ENCODE measurements around the gene HADH. TPM values are rescaled to one million over a fixed set of nuclear protein-coding genes. Genes with fewer than 3 reads are reported as not detected.
"Not testable (repeated sequence)": the region's sequence is repeated elsewhere in the genome, so short reads cannot be mapped to it uniquely, and the experiment has no call there.

The HADH gene
- total RNA-seq, 1 donor from 2014 or later: 37.9 TPM

- no peak for DNase-seq
- Histone ChIP-seq H3K27me3 (no peaks in the 10 kb centered on the region), H3K4me1 (no peaks in the 10 kb centered on the region), H3K27ac (no peak overlapping the region), H3K9me3 (no peaks in the 10 kb centered on the region), H3K36me3 (no peaks in the 10 kb centered on the region), H3K4me3 (no peak overlapping the region)
- no peak for ATAC-seq
- intact Hi-C loops (cut with DNase I): no loop called here
- TF ChIP-seq CTCF (IDR thresholded peaks at IDR 0.05): no peak
Measured at GRCh38 chr4:108044951-108045686, 55.4 kb downstream of the HADH start.

GRCh38 chr4:108045687-108046024 is 56.0 kb downstream of the HADH start:
- H3K4me1 ChIP-seq: no peaks in the 10 kb centered on the region
- intact Hi-C loops (cut with DNase I): no loop called here
- no peaks in the 10 kb centered on the region for H3K27me3 ChIP-seq
- peak; percentile 77 for ATAC-seq
- no peak for DNase-seq
- no peak overlapping the region for H3K4me3 ChIP-seq
- H3K27ac ChIP-seq: no peak overlapping the region
- no peaks in the 10 kb centered on the region for H3K36me3 ChIP-seq
- no peaks in the 10 kb centered on the region for H3K9me3 ChIP-seq
- no peak for TF ChIP-seq CTCF (IDR thresholded peaks at IDR 0.05)

- peak; percentile 83 for ATAC-seq
- DNase-seq: peak; percentile 72
- H3K4me3 ChIP-seq: no peak overlapping the region
Measured at GRCh38 chr4:108047199-108047598, 57.5 kb downstream of the HADH start.

GRCh38 chr4:108048157-108048556 is 58.5 kb downstream of the HADH start:
- DNase-seq (no peak), ATAC-seq (no peak)
- no peaks in the 10 kb centered on the region for H3K27me3 ChIP-seq
- no peaks in the 10 kb centered on the region for H3K36me3 ChIP-seq
- no peak for TF ChIP-seq CTCF (IDR thresholded peaks at IDR 0.05)
- H3K9me3 ChIP-seq: no peaks in the 10 kb centered on the region
- no peak overlapping the region for H3K27ac ChIP-seq
- intact Hi-C loops (cut with DNase I): no loop called here
- no peaks in the 10 kb centered on the region for H3K4me1 ChIP-seq
- H3K4me3 ChIP-seq: no peak overlapping the region

More at GRCh38 chr4:108047199-108047598, 57.5 kb downstream of the HADH start:
- no peaks in the 10 kb centered on the region for H3K9me3 ChIP-seq
- no peaks in the 10 kb centered on the region for H3K36me3 ChIP-seq
- H3K4me1 ChIP-seq: no peaks in the 10 kb centered on the region
- TF ChIP-seq CTCF (IDR thresholded peaks at IDR 0.05): no peak
- H3K27ac ChIP-seq: no peak overlapping the region
- H3K27me3 ChIP-seq: no peaks in the 10 kb centered on the region
- intact Hi-C loops (cut with DNase I): no loop called here

GRCh38 chr4:108048997-108049396 is 59.3 kb downstream of the HADH start:
- ATAC-seq (no peak), DNase-seq (no peak)
- Histone ChIP-seq H3K4me3 (no peak overlapping the region), H3K9me3 (no peaks in the 10 kb centered on the region), H3K36me3 (no peaks in the 10 kb centered on the region), H3K27me3 (no peaks in the 10 kb centered on the region), H3K27ac (no peak overlapping the region), H3K4me1 (no peaks in the 10 kb centered on the region)
- TF ChIP-seq CTCF (IDR thresholded peaks at IDR 0.05): no peak
- intact Hi-C loops (cut with DNase I): no loop called here

GRCh38 chr4:108049406-108049805 is 59.7 kb downstream of the HADH start:
- TF ChIP-seq CTCF (IDR thresholded peaks at IDR 0.05): no peak
- H3K4me1 ChIP-seq: no peaks in the 10 kb centered on the region
- no peaks in the 10 kb centered on the region for H3K27me3 ChIP-seq
- intact Hi-C loops (cut with DNase I): no loop called here
- H3K9me3 ChIP-seq: no peaks in the 10 kb centered on the region
- no peak overlapping the region for H3K4me3 ChIP-seq
- ATAC-seq (no peak), DNase-seq (no peak)
- no peaks in the 10 kb centered on the region for H3K36me3 ChIP-seq
- no peak overlapping the region for H3K27ac ChIP-seq

GRCh38 chr4:108050166-108051111 is 60.8 kb downstream of the HADH start:
- H3K27ac ChIP-seq; H3K27me3 ChIP-seq; ATAC-seq; DNase-seq; intact Hi-C loops (cut with DNase I); H3K9me3 ChIP-seq; H3K36me3 ChIP-seq; H3K4me3 ChIP-seq; H3K4me1 ChIP-seq: not testable (repeated sequence)

Data from upper lobe of right lung (tissue), 1 donor.